ENCODE data around the gene TK1.

Gene TK1

DNA sequence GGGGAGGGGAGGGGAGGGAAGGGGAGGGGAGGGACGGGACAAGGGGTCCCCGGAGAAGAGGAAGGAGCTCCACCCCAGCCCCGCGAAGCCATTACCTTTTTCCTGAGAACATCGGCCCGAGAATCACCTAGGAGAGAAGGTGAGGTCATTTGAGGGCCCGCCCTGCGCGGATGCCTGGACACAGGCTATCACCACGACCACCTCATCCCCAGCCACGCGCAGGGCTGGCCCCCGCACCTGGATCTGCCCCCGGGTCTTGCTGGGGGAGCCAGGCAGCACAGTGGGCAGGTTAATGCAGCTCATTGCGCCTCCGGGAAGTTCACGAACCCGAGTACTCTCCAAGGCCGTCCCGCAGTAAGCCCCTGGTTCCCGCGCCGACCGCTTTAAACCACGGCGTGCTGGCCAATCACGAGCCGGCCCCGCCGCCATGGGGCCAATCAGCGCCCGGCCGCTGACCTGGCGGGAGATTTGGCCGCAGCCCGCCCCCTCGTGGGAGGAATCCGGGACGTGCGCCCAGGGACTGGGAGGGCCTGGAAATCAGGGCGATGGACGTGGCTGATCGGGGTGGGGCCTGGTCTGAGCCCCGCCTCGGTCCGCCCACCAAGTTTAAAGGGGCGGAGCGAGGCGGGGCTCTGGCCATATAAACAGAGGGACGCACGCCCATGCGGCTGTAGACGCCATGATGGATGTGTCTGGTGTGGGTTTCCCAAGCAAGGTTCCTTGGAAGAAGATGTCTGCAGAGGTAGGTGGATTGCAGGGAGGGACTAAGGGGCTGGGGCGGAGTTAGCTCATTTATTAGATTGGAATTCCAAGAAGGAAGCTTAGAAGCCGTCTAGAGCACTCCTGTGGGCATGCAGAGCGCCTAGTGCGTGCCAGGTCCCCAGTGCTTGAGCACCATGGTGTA lies at the start of gene TK1, which contains the start of gene AFMID:
TSS of gene TK1 (minus strand) at position 361 of the 904 bp plus-strand sequence. CDS start at position 303, 58 bp downstream.
TSS of gene AFMID (plus strand) at position 671 of the 904 bp plus-strand sequence. CDS start at position 680, 9 bp downstream.
- DNase-seq = peak; percentile 53 to 98 (median 90)

DNA sequence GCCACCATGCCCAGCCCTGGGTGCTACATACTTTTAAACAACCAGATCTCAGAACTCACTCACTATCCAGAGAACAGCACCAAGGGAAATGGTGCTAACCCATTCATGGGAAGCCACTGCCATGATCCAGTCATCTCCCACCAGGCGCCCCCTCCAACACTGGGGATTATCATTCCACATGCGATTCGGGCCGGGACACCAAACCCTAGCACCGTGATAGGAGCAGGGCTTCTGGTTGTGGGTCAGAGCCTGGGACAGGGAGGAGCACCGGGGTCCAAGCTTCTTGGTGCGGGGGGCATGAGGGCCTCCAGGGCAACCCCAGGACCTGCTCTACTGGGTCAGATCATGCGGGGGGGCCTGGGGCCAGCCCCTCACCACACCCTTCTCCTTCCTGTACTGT lies 49.0 kb upstream of the TK1 start:
- no peak for DNase-seq

DNA sequence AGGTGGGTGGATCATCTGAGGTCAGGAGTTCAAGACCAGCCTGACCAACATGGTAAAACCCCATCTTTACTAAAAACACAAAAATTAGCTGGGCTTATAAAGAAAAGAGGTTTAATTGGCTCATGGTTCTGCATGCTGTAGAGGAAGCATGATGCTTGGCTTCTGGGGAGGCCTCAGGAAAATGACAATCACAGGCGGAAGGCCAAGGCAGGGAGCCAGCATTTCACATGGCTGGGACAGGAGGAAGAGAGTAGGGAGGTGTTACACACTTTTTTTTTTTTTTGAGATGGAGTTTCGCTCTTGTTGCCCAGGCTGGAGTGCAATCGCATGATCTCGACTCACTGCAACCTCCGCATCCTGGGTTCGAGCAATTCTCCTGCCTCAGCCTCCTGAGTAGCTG lies 48.2 kb upstream of the TK1 start:
- DNase-seq = peak in 8 of 14 donors; percentile 15 to 64 (median 32)

- peak in 1 of 14 donors; percentile 26 for DNase-seq
Measured at GRCh38 chr17:78234261-78234865, 47.5 kb upstream of the TK1 start.

DNA sequence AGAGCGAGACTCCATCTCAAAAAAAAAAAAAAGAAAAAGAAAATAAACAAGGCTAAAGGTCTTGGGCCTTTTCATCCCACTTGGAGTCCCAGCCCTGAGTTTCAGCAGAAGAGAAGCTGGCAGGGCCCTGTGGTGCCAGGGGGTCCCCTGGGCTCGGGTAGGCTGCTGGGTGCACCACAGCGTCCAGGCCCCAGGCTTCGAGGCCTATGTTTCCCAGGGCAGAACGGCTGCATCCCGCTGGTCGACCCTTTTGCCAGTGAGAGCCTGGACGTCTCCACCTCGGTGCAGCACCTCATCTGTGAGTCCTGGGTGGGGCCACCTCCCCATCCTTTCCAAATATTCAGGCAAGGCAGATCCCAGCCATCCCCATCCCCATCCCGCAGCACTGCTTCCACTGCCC lies 46.8 kb upstream of the TK1 start:
- DNase-seq = no peak

GRCh38 chr17:78232859-78233173 lies 46.0 kb upstream of the TK1 start:
- no peak for DNase-seq

- peak in 2 of 14 donors; percentile 37 to 57 for DNase-seq
Measured at GRCh38 chr17:78231991-78232858, 45.4 kb upstream of the TK1 start.

DNA sequence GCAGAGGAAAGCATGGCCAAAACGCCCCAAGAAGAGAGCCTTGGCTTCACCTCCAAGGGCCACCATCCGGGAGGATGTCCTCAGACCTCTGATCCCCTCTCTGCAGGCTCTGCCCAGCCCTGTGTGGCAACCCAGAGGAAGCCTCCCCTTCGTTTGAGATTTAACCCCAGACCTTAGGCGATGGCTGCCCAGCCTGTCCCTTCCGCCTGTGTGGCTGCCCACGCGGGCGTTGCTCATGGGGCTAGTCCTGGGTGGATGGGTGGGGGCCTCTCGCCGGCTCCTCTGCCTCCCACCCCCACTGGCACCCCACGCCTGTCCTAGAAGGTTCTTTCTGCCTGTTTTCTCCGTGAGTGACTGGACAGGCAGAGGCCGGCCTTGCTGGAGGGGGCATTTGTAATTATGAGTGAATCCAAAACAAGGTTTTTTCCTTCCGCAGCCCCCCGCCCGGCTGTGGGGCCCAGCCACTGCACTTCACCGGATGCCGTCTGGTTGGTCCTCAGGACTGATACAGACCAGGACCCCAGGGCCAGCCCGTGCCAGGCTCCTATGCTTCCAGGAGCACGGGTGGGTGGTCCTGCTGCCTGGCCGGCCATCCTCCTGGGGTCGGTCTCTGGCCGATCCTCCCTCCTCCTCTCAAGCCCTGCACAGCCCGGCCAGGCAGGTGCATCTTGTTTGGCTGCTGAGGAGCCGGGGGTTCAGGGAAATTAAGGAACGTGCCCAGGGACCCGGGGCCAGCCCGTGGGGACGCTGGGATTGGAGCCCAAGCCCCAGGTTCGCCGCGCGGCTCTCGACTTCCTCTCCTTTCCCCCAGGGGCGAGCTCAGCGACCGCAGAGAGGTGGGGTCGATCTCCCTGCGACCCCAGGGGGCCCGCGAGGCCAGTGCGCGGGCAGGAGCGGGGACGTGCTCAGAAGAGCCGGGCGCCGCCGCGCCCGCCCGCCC lies 44.4 kb upstream of the TK1 start, which contains the start of gene TMEM235:
TSS of gene TMEM235 (plus strand) at position 636 of the 940 bp plus-strand sequence. CDS start 393 bp downstream, outside the sequence.
- DNase-seq = peak in 3 of 14 donors; percentile 37 to 54 (median 52)

- no peak for DNase-seq
Measured at GRCh38 chr17:78230252-78230962, 43.6 kb upstream of the TK1 start.

- no peak for DNase-seq
Measured at GRCh38 chr17:78228176-78228575, 41.3 kb upstream of the TK1 start.

DNA sequence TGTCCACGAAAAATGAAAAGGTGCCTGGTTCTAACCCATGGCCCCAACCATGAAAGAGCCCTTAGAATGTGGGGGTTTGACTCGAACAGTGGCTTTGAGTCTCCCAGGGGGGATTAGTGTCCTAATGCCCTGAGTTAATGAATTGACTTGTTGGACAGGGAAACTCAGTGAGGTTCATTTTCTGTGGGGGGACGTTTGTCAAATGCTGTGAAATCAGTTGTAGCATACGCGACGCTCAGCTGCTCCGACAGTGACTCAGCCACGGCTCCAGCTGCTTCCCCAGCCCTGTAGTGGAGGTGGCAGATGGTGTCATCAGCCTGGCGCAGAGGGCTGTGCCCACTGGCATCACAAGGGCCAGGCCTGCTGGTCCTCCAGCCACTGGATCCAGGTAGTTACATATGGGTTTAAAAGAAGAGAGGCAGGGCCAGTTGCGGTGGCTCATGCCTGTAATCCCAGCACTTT lies 40.6 kb upstream of the TK1 start:
- peak in 6 of 14 donors; percentile 15 to 62 (median 28) for DNase-seq

GRCh38 chr17:78226759-78227454 lies 40.1 kb upstream of the TK1 start:
- no peak for DNase-seq

DNA sequence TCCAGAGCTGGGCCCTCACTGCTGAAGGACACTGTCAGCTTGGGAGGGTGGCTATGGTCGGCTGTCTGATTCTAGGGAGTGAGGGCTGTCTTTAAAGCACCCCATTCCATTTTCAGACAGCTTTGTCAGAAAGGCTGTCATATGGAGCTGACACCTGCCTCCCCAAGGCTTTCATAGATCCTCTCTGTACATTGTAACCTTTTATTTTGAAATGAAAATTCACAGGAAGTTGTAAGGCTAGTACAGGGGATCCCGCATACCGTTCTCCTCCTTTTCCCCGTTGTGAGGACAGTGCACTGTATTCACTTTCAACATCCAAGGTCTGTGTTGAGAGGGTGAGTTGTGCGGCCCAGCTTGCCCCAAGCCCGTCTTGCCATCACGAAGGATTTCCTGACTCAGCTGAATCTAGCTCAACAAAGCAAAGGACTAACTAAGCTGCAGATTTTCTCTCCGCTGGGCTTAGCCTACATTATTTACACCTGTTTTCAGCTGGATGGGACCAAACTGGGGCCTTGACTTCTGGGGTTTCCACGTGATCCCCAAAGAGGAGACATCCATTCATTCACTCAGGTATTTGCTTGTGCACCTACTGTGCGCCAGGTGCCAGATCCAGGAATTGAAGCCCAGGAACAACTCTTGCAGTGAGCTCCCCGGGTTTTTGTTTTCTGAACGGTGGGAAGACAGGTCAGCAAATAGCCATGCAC lies 39.4 kb upstream of the TK1 start:
- no peak for DNase-seq

DNA sequence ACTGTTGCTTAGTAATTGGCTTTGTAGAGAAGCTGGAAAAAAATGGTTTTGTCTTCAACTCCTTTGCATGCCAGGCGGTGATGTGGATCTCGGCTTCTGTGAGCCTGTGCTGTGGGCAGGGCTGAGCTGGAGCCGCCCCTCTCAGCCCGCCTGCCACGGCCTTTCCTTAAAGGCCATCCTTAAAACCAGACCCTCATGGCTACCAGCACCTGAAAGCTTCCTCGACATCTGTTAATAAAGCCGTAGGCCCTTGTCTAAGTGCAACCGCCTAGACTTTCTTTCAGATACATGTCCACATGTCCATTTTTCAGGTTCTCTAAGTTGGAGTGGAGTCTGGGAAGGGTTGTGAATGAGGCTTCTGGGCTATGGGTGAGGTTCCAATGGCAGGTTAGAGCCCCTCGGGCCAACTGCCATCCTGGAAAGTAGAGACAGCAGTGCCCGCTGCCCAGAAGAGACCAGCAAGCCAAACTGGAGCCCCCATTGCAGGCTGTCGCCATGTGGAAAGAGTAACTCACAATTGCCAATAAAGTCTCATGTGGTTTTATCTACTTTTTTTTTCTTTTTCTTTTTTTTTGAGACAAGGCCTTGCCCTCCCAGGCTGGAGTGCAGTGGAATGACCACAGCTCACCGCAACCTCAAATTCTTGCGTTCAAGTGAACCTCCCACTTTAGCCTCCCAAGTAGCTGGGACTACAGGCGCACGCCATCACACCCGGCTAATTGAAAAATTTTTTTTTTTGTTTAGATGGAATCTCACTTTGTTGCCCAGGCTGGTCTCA lies 38.4 kb upstream of the TK1 start:
- DNase-seq = peak in 3 of 14 donors; percentile 13 to 55 (median 21)

GRCh38 chr17:78224231-78225087 lies 37.6 kb upstream of the TK1 start:
- DNase-seq = peak in 9 of 14 donors; percentile 27 to 89 (median 66)

GRCh38 chr17:78223765-78224164 lies 36.9 kb upstream of the TK1 start:
- DNase-seq = peak in 1 of 14 donors; percentile 37

DNA sequence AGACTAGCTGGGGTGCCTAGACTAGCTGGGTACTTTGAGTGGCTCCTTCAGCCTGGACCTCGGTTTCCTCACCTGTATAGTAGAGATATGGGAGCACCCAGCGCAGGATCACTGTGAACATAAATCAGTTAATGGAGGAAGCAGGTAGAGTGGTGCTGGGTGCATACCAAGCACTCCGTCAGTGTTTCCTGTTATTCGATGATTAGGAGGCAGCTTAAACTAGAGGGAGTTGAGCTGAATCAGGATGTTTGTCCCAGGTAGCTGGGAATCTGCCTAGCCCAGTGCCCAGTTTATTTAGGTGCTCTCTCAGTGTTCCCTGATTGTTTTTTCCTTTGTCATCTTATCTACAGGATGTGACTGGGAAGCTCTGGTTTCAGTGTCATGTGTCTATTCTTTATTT lies 36.2 kb upstream of the TK1 start:
- DNase-seq = no peak

All from C1 segment of cervical spinal cord (tissue), 14 donors.